Non-pigmented ciliary epithelial cell (primary cell): ENCODE data around the gene HOXC6.
A peak's percentile ranks its signal among the peaks of the same experiment; 100 is the strongest.

Experiments
- DNase-seq: peaks from one replicate; pipeline ENCODE4 v3.0.0-alpha.2; 2010; ENCODE audit warnings: low read depth

Gene HOXC6

DNA sequence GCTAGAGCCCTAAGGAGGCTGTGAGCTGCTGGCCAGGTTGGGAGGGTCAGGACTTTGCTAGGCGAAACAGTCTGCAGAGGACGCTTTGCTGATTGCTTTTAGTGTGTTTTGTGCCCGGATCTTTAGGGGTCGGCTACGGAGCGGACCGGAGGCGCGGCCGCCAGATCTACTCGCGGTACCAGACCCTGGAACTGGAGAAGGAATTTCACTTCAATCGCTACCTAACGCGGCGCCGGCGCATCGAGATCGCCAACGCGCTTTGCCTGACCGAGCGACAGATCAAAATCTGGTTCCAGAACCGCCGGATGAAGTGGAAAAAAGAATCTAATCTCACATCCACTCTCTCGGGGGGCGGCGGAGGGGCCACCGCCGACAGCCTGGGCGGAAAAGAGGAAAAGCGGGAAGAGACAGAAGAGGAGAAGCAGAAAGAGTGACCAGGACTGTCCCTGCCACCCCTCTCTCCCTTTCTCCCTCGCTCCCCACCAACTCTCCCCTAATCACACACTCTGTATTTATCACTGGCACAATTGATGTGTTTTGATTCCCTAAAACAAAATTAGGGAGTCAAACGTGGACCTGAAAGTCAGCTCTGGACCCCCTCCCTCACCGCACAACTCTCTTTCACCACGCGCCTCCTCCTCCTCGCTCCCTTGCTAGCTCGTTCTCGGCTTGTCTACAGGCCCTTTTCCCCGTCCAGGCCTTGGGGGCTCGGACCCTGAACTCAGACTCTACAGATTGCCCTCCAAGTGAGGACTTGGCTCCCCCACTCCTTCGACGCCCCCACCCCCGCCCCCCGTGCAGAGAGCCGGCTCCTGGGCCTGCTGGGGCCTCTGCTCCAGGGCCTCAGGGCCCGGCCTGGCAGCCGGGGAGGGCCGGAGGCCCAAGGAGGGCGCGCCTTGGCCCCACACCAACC lies 1.5 kb downstream of the HOXC6 start:
- DNase-seq: no peak

DNA sequence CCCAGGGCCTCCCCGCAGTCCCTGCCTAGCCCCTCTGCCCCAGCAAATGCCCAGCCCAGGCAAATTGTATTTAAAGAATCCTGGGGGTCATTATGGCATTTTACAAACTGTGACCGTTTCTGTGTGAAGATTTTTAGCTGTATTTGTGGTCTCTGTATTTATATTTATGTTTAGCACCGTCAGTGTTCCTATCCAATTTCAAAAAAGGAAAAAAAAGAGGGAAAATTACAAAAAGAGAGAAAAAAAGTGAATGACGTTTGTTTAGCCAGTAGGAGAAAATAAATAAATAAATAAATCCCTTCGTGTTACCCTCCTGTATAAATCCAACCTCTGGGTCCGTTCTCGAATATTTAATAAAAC lies 2.2 kb downstream of the HOXC6 start:
- no peak for DNase-seq

DNA sequence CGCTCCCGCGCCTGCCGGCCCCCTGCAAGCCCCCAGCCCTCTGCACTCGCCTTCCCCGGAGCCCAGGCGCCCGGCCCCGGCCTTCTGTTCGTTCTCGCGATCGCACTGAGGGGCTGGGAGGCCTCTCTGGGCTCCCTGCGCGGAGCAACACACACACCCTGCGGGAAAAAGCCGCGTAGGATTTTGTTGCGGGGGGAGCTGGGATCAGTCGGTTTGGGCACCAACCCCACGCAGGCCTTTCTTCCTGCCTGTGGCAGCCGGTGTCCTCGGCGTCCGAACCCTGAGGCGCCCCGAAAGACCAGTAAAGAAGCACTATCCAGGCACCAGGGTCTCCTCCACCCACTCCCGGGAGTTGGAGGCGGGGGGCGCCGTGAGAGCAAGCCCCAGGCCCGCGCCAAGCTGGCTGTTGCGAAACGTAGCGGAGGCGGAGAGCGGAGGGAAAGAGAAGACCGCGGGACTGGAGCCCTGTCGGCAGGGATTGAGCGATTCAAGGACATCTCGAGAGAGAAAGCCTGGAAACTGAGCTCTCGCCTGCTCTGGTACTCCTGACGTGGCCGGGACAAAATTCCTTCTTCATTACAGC lies 2.7 kb downstream of the HOXC6 start:
- DNase-seq: peak; percentile 3

DNA sequence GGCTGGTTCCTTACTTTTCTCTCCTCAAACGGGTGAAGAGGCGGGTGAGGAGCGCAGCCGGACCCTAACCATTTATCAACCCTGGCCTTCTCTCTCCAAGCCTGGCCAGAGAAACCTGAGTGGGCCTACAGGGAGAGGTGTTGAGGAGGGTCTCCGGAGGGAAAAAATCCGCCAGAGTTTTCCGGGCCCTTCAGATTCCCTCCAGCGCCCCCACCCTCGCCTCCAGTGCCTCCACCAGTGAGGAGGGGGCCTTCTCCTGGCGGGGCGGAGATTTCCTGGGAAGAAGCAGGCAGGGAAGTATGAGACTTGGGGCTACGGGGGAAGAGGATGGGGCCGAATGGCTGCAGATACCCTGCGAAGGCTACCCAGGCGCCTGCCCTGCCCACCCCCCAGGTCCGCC lies 3.2 kb downstream of the HOXC6 start:
- no peak for DNase-seq

DNA sequence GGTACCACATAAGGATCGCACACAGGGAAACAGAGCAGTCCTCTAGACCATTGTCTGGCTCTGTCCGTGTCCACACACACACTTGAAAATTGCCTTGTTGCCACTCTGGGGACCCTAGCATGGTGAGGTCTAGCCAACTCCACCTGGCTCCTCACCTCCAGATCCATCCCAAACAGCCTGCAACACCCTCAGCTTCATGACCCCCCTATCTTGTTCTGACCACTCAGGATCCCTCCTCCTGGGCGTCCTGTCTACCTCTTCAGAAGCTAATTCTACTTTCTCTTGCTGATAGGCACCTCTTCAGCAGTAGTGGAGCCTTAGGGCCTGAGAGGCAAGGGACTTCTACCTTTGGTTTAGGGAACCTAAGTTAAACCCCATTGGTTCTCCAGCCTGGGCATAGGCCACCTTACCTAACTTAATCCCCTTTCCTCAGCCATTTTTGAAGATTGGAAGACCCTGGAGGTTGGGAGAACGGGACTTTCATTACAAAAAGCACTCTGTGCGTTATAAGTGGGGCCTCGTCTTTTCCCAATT lies 3.9 kb downstream of the HOXC6 start:
- DNase-seq: no peak

DNA sequence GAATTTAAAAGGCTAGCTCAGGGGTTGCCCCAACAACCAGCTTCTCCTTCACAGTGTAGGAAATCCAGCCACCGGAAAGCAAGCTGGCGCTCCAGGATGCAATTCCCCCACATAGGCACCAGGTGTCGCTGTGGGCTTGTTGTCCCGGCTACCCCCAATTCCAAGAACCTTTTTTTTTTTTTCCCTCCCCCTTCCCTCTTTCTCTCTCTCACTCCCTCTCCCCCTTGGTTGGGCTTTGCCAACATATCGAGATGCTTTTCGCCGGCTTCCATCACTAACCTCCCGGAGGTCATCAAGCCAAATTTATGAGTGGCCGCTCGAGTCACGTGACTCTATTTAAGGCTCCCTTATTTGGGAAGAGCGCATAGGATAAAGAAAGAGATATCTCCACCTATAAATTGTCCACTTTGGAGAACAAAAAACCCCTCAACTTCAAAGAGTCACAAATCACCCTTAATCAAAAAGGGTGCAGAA lies 4.4 kb downstream of the HOXC6 start, which contains the start of gene HOXC5:
Gene HOXC5 (plus strand): TSS at position 424 of the 474 bp plus-strand sequence. CDS start 73 bp downstream, outside the sequence.
- no peak for DNase-seq

DNA sequence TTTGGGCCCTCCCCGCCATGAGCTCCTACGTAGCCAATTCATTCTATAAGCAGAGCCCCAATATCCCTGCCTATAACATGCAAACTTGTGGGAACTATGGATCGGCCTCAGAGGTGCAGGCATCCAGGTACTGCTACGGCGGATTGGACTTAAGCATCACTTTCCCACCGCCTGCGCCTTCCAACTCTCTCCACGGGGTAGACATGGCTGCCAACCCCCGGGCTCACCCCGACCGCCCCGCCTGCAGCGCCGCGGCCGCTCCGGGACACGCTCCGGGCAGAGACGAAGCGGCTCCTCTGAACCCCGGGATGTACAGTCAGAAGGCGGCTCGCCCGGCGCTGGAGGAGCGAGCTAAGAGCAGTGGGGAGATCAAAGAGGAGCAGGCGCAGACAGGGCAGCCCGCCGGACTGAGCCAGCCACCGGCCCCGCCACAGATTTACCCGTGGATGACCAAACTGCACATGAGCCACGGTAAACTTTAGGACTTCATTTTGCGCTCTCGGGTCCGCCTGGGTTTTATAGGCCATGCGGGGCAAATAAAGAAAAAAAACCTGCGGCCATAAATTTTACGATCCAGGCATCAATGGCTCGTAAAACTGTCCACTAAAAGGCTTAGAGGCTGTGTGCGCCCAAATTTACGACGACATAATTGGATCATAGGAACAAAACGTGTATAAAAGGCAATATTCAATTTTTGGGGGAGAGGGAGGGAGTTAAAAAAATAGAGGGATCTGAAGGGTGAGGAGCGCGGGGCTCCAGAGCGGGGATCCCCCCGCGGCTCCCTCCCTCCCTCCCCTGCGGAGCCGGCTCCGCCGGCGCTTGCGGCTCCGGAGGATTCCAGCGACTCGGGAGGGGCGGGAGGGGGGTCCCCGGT lies 5.1 kb downstream of the HOXC6 start:
- no peak for DNase-seq

DNA sequence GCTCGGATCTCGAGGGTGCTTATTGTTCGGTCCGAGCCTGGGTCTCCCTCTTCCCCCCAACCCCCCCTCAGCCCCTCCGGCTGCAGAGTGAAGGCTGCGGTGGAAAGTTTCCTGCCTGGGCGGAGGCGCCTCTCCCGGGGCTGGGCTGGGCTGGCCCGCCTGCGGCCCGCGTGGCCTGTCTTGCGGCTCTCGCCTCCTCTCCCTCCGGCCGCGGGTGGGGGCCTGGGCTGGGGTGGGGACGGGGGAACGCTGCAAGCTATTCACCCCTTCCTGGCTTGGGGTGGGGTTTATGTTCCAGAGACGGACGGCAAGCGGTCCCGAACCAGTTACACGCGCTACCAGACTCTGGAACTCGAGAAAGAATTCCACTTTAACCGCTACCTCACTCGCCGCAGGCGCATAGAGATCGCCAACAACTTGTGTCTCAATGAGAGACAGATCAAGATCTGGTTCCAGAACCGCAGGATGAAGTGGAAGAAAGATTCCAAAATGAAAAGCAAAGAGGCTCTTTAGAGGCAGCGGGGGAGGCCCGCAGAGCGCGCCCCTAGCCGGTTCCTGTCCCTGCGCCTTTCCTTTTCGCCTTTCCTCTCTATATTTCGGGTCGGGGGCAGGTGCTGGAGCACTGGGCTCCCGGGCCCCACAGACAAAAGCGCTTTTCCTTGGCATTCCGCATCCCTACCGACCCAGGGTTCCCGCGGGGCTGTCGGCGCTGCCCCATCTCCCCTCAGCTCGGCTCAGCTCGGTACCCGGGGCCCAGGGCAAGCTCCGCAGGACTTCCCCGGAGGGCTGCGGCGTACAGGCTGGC lies 5.9 kb downstream of the HOXC6 start:
- no peak for DNase-seq

DNA sequence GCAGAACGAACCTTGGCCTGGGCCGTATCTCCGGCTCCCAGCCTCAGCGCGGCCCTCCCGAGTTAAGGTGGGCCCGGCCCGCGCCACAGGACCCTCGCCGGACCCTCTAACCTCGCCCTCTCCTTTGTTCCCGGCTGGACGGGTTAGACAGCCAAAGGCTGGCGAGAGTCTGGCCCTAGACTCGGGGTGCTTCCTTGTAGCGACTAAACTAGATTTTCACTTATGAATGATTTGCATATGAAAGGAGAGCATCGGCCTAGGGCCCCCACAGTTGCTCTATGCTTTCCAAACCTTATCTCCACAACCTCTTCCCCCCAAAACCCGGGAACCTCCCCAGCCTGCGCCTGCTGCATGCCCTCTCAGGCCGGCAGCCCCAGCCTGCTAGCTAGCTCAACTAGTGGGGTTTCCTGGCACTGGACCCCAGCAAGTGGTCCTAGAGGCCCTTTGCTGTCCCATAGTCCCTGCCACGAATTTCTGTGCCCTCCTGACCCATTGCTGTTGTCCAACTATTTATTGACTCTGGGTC lies 6.6 kb downstream of the HOXC6 start:
- no peak for DNase-seq

DNA sequence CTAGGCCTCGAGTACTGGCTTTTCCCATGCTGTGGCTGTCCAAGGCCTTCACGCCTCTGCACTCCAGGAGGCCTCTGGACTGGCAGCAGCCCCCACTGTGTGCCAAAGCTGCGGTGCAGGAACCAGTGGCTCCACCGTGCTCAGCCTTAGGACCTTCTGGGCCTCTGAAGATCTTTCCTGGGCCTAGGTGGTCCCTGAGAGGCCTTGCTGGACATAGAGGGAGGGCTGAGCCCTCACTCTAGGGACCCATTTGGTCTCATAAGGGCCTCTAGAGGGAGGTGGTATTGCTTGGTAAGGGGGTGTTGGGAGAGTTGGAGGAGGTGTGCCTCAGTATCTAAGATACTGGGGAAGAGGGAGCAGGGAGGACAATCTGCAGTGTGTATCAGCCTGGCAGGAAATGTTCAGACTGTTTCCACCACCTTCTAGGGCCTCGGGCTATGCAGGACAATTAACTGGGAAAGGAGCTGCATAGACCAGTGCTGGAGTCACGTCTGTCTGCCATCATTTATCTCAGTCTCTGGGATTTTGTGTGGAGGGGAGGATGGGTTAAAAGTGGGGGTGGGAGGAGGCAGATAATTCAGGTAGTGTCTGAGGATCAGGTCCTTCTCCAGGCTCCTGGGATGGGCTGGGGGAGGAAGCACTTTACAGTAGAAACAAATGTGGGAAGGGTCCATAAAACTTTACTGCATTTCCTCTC lies 7.5 kb downstream of the HOXC6 start:
- no peak for DNase-seq

DNA sequence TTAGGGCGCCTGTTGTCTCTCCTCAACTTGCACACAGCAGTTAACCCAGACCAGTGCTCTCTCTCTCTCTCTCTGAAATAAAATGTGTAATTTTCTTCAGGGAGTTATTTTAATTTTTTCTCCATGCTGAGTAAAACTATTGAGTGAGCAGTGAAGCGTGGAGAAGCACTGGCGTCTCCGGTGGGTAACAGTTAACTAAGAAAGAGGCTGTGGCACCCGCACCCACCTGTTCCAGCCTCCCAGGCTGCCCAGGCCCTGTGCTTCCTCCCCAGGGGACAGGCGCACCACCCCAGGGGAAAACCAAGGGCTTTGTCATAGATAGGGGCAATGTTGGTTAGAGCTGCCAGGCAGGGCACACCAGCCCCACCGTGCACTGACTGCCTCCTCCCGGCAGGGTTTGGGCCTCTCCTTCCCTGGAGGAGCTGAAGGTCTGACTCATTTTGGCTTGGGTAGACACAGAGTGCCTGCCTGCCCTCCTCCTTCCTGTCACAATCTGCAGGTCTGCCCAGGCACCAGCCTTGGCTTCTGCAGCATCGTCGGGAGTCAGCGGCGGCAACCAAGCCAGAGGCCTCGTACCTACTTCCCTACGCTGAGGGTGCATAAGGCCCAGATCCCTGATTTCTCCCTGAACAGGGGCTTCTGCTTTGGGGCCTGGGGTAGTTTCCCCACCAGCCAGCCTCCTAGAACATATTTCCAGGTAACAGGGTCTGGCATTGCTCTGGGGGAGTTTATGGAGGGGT lies 8.6 kb downstream of the HOXC6 start:
- DNase-seq: no peak

DNA sequence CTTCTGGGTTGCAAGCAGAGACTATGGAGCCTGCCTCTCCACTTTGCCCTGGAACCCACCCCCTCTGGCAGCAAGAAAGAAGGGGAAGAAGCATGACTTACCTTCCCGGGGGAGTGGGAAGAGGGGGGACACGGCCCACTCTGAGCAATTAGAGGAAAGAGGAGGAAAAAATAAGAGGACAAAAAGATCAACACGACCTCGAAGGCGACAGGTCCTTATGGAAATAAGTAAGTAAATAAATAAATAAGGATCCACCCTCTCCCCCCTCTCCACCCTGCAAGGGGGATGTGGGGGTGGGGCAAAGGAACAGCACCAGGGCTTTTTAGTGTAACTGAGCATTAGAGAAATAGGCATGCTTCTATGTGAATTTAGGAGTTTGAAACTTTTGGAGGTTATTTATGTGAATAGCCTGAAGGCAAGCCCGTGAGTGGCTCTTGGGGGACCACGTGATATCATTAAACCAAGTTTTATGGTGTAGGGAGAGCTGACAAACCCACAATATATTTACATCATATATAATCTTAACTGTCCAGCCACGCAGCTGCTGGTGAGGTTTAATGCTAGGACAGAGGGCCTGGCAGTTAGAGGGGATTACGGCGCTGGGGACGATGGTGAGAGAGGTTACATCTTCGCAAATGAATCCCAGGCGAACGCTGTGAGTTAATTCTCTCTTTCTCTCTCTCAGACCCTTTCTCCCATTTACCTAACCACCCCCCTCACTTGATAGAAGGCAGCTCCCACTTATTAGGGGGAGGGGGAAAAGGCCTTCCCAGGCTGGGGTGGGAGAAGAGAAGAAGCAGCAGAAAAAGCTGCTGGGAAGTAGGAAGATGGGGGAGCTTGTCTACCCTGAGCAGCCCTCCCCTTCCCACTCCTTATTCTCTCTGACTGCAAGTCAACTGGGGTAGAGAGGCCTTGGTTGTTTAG lies 9.4 kb downstream of the HOXC6 start:
- no peak for DNase-seq

DNA sequence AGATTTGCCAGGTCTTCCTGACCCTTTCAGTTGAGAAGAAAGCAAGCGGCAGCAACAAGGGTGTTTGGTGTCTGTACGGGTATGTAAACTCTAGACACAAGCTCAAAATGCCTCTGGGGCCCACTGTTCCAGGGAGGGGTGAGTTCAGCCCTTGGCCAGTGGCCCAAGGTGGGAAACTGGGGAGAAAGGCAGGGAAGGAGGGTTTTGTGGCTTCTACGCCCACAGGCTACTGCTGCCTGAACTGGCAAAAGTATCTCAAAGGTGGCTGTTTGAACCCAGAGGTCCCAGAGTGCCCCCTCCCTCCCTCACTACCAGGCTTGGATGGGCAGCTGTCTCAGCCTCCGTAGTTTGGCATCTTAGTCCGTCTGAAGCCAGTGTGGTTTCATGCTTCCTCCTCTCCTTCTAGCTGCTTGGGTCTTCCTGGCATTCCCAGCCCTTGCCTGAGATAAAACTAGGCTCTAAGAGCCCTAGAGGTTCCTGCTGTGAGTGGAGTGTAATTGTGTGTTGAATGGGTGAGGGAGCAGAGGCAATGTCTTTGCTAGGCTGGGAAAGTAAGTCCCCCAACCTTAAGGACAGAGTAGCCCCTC lies 10.1 kb downstream of the HOXC6 start:
- DNase-seq: no peak

DNA sequence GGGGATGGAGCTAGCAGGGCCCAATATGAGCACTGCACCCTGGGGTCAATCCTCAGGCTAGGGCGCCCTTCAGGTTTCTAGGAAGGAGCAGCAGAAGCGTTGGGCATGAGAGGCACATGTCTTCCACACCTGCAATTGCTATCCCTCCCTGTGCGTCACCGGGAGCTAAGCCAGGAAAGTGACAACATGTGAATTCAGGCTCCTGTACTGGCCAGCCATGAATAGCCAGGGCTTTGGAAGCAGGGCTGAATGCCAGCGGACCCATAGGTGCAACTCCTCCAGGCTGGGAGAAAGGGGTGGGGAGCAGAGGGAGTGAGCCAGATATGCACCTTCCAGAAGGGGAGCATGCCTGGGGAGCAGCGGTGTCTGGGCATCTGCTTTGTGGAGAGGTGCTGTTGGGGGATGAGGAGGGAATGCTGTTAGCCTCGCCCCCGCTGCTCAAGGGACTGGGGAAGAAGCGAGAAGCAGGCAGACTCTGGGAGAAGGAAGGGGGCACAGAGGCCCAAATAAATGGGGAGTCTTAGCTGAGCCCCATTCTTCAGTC lies 10.7 kb downstream of the HOXC6 start:
- DNase-seq: no peak

DNA sequence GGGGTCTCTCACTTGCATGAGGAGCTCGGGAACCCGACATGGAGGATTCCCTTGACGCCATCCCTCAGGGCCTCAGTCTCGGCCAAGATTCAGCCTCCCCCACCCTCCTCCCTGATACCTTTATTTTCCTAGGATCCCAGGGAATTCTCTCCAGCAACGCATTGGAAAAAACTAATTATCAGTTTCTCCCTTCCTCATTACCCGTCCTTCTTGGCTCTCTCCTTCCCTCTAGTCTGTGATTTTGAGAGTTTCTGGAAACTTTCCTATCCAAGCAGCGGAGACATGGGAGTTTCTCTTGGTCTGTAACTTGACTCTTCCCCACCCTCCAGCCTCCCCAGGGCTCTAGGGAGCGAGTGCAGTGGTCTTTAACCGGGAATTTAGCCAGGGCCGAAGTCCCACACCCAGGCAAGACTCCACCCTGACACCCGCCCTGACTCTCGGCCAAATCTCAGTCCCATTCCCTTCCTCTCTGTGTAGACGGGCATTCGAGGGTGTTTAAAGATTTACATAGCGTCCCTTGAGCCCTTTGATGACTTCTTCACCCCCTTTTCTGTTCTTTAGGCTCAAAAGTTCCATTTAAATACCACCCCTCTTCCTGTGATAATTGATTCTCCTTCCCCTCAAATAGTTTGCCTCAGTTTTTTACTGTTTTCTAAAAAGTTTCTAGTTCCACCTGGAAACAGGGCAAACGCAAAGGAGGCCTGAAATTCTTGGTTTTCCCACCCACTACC lies 11.3 kb downstream of the HOXC6 start:
- no peak for DNase-seq

DNA sequence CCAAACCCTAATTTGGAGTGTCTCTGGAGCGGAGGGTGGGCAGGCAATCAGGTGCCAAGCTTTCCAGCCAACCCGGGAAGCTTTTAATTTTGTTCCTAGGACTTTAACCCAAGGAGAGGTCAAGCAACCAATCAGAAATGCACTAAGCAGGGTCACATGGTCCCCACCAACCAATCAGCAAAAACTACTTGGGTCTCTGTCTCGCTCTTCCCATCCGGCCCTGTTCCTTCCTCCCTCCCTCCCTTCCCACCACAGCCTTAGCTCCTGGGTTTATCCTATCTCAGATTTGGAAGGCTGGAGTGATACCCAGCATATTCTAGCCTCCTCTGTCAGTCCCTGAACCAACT lies 11.9 kb downstream of the HOXC6 start:
- no peak for DNase-seq

DNA sequence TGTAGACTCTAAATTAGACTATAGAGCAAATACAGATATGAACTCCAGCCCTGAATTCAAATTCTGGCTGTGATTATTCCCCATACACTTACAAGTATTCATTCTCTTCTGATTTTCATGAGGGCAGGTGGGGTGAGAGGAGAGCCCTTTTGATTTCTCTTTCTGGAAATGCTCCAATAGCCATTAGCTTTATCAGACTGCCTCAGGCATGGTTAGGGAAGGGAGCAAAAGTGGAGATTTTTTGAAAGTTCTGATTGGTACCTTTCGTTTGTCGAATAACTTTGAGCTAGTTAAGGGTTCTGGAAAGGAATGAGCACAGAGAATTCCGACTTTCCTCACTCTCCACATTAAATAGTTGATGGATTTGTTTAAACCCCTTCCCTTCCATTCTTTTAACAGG lies 12.4 kb downstream of the HOXC6 start:
- no peak for DNase-seq
